ENCODE results near the gene CALR. TPM values are rescaled to one million over a fixed set of nuclear protein-coding genes. Genes with fewer than 3 reads are reported as not detected.
"Not testable (repeated sequence)": the region's sequence is repeated elsewhere in the genome, so short reads cannot be mapped to it uniquely, and the experiment has no call there.

CALR gene
- total RNA-seq, 2 experiments from 2014 or later: 535 to 563 TPM

DNA sequence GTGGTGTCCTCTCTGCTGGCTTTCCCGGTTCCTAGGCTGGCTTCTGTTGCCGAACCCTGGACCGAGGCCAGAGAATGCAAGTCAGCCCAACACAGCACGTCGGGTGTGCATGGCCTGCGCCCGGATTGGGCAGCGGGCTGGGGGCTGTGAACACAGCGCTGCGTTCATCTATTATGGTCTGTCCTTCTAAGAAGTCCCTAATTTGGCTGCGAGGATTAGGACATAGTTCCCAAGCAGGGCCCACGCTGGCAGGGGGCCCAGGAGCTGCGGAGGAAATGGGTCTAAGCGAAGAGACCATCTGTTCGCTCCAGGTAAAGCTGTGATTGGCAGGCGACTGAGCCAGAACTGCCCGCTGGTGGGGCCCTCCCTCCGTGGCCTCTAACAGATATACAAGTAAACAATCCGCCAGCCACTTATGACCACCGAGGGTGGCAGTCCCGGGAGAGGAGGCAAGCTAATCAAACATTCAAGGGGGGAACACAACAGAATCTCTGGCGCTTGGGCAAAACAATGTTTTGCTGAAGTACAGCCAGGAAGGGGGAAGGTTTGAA is 25.3 kb upstream of the CALR start:
- Mint-ChIP-seq H3K4me1 (ENCODE audit: low read depth) (peaks cover 19% of the 10 kb centered on the region), H3K36me3 (ENCODE audit: low read depth) (no peaks in the 10 kb centered on the region), H3K9me3 (no peaks in the 10 kb centered on the region), H3K4me3 (no peak overlapping the region), H3K27ac (peak overlapping the region; percentile 40), H3K27me3 (no peaks in the 10 kb centered on the region)
- ChIA-PET POLR2A (interaction anchor here (1.3 to 4.5 kb wide), 7 partner anchors 14 to 28 kb away, joined by 4 to 19 read pairs (median 7); partner anchors contain the start of genes CALR, FARSA, GCDH and KLF1), CTCF (interaction anchor here (0.6 to 2.4 kb wide), 6 partner anchors 12 to 206 kb away, joined by 3 to 16 read pairs (median 3); no protein-coding TSS in a partner anchor)
- TF ChIP-seq, protein P1, sequence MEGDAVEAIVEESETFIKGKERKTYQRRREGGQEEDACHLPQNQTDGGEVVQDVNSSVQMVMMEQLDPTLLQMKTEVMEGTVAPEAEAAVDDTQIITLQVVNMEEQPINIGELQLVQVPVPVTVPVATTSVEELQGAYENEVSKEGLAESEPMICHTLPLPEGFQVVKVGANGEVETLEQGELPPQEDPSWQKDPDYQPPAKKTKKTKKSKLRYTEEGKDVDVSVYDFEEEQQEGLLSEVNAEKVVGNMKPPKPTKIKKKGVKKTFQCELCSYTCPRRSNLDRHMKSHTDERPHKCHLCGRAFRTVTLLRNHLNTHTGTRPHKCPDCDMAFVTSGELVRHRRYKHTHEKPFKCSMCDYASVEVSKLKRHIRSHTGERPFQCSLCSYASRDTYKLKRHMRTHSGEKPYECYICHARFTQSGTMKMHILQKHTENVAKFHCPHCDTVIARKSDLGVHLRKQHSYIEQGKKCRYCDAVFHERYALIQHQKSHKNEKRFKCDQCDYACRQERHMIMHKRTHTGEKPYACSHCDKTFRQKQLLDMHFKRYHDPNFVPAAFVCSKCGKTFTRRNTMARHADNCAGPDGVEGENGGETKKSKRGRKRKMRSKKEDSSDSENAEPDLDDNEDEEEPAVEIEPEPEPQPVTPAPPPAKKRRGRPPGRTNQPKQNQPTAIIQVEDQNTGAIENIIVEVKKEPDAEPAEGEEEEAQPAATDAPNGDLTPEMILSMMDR (IDR thresholded peaks at IDR 0.05): no peak
- ATAC-seq (no peak), DNase-seq (no peak)
- intact Hi-C loops (cut with micrococcal nuclease): no loop called here

DNA sequence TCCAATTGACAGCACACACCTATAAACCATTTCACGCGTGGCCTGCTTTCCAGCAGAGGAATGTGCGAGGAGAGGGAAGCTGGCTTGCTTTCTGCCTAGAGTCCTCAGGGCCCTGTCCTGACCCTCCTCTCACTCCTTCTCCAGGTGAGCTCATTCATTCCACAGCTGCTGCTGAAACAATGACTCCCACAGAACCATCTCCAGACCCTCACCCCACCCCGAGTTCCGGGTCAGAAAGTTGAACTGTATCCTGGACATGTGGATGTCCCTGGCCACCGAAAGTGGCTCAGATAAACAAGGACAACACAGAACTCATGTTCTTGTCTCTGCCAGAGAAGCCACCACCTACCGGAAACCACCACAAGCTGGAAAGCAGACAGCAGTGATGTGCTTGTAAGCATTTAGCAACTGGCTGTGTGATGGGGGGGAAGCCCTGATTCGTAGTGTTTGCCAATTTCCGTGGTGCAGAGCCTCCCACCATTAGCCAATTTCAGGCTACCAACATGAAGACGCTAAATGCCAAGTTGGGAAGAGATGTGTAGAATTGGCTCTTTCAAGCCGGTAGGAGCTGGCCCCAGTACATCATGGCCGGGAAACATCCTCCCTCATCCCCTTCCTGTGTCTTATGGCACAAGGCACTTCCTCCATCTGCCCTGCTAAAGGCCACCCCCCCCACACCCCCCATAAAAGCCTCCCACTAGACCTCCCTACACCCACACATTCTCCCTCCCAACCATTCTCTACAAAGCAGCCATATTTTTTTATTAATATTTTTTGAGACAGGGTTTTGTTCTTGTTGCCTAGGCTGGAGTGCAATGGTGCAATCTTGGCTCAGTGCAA is 24.3 kb upstream of the CALR start:
- intact Hi-C loops (cut with micrococcal nuclease): no loop called here
- Mint-ChIP-seq H3K27ac (peak overlapping the region; percentile 84), H3K27me3 (no peaks in the 10 kb centered on the region), H3K4me1 (ENCODE audit: low read depth) (peaks cover 24% of the 10 kb centered on the region), H3K36me3 (ENCODE audit: low read depth) (peaks cover 3% of the 10 kb centered on the region), H3K9me3 (no peaks in the 10 kb centered on the region), H3K4me3 (peak overlapping the region; percentile 4)
- DNase-seq (peak; percentile 80), ATAC-seq (peak; percentile 84)
- CTCF ChIA-PET: interaction anchor here (0.9 to 4.0 kb wide), 7 partner anchors 13 to 157 kb away, joined by 3 to 16 read pairs (median 4); no protein-coding TSS in a partner anchor
- POLR2A ChIA-PET: interaction anchor here (0.8 to 4.5 kb wide), 14 partner anchors 9 to 51 kb away, joined by 3 to 19 read pairs (median 4); partner anchors contain the start of genes CALR, FARSA, GCDH and KLF1
- TF ChIP-seq, protein P1 (IDR thresholded peaks at IDR 0.05): no peak

DNA sequence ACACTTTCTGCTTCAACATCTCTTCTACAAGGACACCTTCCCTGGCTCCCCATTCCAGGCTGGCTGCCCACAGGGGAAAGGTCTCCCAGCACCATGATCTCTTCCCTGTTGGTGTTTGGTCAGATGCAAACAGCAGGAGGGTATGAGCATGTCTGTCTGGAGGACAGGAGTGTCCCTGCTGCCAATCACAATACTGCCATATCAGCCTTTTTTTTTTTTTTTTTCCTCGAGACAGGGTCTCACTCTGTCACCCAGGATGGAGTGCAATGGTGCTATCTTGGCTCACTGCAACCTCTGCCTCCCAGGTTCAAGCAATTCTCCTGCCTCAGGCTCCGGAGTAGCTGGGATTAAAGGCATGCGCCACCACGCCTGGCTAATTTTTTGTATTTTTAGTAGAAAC is 22.5 kb upstream of the CALR start:
- H3K36me3 Mint-ChIP-seq (ENCODE audit: low read depth); H3K27me3 Mint-ChIP-seq; ATAC-seq; H3K9me3 Mint-ChIP-seq; H3K4me3 Mint-ChIP-seq; DNase-seq; intact Hi-C loops (cut with micrococcal nuclease); H3K27ac Mint-ChIP-seq: not testable (repeated sequence)
- ChIA-PET POLR2A (interaction anchor here (0.6 to 4.5 kb wide), 5 partner anchors 17 to 180 kb away, joined by 3 to 19 read pairs (median 3); partner anchors contain the start of gene CALR), CTCF (interaction anchor here (1.2 to 4.0 kb wide), 3 partner anchors 31 to 68 kb away, joined by 3 to 14 read pairs (median 5); no protein-coding TSS in a partner anchor)
- H3K4me1 Mint-ChIP-seq (ENCODE audit: low read depth): peaks cover 32% of the 10 kb centered on the region

DNA sequence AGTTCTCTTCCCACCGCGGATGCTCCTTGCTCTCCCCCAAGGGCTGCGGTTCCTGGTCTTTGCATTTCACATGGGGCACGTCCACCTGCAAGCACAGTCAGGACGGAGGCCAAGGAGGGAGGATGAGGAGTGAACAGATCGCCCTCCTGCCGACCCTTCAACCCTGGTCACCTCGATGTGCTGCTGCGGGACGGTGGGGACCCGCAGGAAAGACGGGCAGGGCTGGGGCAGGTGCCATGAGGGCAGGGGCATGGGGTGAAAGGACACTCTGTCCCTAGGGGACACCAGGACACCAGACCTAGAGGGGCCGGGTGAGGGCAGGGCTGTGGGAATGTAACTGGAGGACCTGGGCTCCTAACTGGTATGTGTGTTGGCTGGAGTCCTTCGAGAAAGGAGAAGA is 20.2 kb upstream of the CALR start:
- peak overlapping the region; percentile 85 for H3K27ac Mint-ChIP-seq
- peak overlapping the region; percentile 62 for H3K4me3 Mint-ChIP-seq
- ATAC-seq: no peak
- TF ChIP-seq, protein P1 (IDR thresholded peaks at IDR 0.05): no peak
- ChIA-PET POLR2A (interaction anchor here (2.0 to 5.4 kb wide), 3 partner anchors 10 to 19 kb away, joined by 6 to 39 read pairs (median 8); partner anchors contain the start of gene FARSA), CTCF (no interaction called here)
- peaks cover 32% of the 10 kb centered on the region for H3K4me1 Mint-ChIP-seq (ENCODE audit: low read depth)
- H3K9me3 Mint-ChIP-seq: no peaks in the 10 kb centered on the region
- no peak for DNase-seq
- intact Hi-C loops (cut with micrococcal nuclease): no loop called here
- H3K27me3 Mint-ChIP-seq: no peaks in the 10 kb centered on the region
- peaks cover 22% of the 10 kb centered on the region for H3K36me3 Mint-ChIP-seq (ENCODE audit: low read depth)

DNA sequence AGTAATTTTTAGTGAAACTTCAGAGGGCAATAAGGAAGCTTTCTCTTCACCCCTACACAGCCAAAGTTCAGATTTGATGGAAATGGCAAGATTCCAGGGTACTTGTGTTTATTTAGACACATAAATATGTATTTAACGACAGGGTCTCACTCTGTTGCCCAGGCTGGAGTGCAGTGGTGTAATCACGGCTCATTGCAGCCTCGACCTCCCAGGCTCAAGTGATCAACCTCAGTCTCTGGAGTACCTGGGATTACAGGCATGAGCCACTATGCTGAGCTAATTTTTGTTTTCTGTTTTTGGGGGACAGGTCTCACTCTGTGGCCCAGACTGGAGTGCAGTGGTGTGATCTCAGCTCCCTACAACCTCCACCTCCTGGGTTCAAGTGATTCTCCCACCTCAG is 17.4 kb upstream of the CALR start:
- no peak for DNase-seq
- H3K4me3 Mint-ChIP-seq: no peak overlapping the region
- H3K4me1 Mint-ChIP-seq (ENCODE audit: low read depth): peaks cover 17% of the 10 kb centered on the region

More for the DNA sequence above, 17.4 kb upstream of the CALR start:
- Mint-ChIP-seq H3K9me3 (no peaks in the 10 kb centered on the region), H3K36me3 (ENCODE audit: low read depth) (peaks cover 39% of the 10 kb centered on the region), H3K27ac (peak overlapping the region; percentile 66), H3K27me3 (no peaks in the 10 kb centered on the region)
- TF ChIP-seq, protein P1 (IDR thresholded peaks at IDR 0.05): no peak
- CTCF ChIA-PET: interaction anchor here (2.9 kb wide), 1 partner anchor 44 kb away, joined by 11 read pairs; no protein-coding TSS in a partner anchor
- intact Hi-C loops (cut with micrococcal nuclease): no loop called here
- no peak for ATAC-seq
- POLR2A ChIA-PET: interaction anchor here (0.9 to 5.4 kb wide), 5 partner anchors 10 to 44 kb away, joined by 3 to 39 read pairs (median 3); partner anchors contain the start of gene FARSA

Measured in activated CD8-positive, alpha-beta T cell treated with anti-CD3 and anti-CD28 coated beads for 36 hours (primary cell).